Fibroblast of villous mesenchyme (primary cell): Measurements from ENCODE around the gene ATF6. TPM values are rescaled to one million over a fixed set of nuclear protein-coding genes. Genes with fewer than 3 reads are reported as not detected.

Source experiments
- DNase-seq: peaks from one replicate; pipeline ENCODE4 v3.0.0-alpha.2; 2010; ENCODE audit warnings: low read depth
- H3K4me3 ChIP-seq: 2 replicates; pipeline ENCODE4 v1.5.1; 2011; ENCODE audit warnings: low read depth, mild to moderate bottlenecking, low read length
- total RNA-seq: library from RNA; depleted of rRNA; stranded (reverse); fragments of >200 nt; gene quantifications from 2 replicates; pipeline ENCODE4 v1.2.3, GENCODE V29; 2012
- TF ChIP-seq, protein P1 (sequence below): IDR thresholded peaks from 2 replicates; pipeline ENCODE4 v1.5.1; 2012; ENCODE audit warnings: low read depth, mild to moderate bottlenecking, low read length; ENCODE audit not compliant: insufficient read depth

The ATF6 gene
- total RNA-seq, 1 donor: 32.8 TPM

- no peak overlapping the region for H3K4me3 ChIP-seq
- DNase-seq: no peak
- TF ChIP-seq, protein P1, sequence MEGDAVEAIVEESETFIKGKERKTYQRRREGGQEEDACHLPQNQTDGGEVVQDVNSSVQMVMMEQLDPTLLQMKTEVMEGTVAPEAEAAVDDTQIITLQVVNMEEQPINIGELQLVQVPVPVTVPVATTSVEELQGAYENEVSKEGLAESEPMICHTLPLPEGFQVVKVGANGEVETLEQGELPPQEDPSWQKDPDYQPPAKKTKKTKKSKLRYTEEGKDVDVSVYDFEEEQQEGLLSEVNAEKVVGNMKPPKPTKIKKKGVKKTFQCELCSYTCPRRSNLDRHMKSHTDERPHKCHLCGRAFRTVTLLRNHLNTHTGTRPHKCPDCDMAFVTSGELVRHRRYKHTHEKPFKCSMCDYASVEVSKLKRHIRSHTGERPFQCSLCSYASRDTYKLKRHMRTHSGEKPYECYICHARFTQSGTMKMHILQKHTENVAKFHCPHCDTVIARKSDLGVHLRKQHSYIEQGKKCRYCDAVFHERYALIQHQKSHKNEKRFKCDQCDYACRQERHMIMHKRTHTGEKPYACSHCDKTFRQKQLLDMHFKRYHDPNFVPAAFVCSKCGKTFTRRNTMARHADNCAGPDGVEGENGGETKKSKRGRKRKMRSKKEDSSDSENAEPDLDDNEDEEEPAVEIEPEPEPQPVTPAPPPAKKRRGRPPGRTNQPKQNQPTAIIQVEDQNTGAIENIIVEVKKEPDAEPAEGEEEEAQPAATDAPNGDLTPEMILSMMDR: no peak
These were observed 233.4 kb downstream of the ATF6 start for GRCh38 chr1:161999301-162000052.

- no peak for DNase-seq
- no peak overlapping the region for H3K4me3 ChIP-seq
- TF ChIP-seq, protein P1: no peak
These were observed 233.9 kb downstream of the ATF6 start for GRCh38 chr1:162000053-162000420.

DNA sequence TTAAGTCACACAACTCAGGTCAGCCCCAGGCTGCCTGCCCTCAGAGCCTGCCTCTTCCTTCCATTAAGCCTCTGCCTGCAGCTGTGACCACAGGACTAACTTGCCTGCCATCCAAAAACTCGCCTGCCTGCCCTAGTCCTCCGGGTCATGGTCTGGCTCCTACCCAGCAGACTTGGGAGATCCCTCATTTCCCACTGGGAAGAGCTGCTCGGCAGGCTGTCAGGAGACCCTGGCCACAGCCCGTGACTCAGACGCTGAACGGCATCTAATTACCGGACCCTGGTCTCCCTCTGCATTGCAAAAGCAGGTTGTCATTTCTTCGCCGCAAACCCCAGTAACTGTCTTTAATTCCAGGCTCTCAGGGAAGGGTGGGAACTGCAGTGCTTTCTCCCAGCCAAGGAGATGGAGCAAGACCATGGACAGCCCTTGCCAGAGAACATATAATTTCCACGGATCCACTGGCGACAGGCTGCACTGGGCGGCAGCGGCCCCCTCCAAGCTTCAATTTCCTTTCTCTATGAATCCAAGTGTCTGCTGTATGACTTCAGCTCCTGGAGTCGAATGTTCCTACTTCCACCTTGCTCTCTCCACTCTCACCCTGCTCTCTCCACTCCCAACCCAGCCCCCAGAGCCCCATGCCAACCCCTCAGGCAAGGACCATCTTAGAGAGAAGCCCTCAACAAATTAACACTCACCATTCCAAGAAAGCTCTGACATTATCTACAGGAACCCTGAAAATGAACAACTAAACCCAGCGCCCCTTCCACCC, 237.1 kb downstream of the ATF6 start:
- DNase-seq: peak; percentile 94
- TF ChIP-seq, protein P1: no peak
- H3K4me3 ChIP-seq: peak overlapping the region; percentile 18

GRCh38 chr1:162003830-162004215, 237.7 kb downstream of the ATF6 start:
- no peak overlapping the region for H3K4me3 ChIP-seq
- DNase-seq: peak; percentile 91
- TF ChIP-seq, protein P1: no peak

DNA sequence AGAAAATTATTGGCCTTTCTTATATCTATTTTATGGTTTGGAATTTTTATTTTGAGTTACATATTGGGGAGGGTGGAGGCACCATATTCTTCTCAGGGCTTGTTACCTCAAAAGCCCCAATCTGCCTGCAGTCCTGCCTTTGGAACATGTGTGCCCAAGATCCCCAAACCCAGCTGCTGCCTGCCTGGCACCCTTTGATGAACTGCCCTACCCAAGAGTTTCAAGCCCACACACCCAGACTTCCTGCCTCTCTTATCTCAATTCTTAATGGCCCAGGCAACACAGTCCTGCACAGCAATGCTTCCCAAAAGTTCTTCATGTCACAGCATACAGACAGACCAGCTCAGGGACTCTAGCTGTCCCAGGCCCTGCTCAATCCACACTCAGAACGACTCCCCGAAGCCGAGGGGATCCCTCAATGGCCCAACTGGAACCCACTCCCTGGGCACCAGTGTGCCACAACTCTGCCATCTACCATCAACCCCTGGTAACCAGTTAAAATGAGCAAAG, 238.4 kb downstream of the ATF6 start:
- no peak for DNase-seq
- TF ChIP-seq, protein P1: no peak
- H3K4me3 ChIP-seq: no peak overlapping the region

- no peak overlapping the region for H3K4me3 ChIP-seq
- DNase-seq: no peak
- TF ChIP-seq, protein P1: no peak
These were observed 240.0 kb downstream of the ATF6 start for GRCh38 chr1:162006081-162006480.
